Fibroblast of skin of back (primary cell): ENCODE results near the gene OGDHL.
"Not testable (repeated sequence)": the region's sequence is repeated elsewhere in the genome, so short reads cannot be mapped to it uniquely, and the experiment has no call there.

Source experiments
- DNase-seq: peaks from one replicate; pipeline ENCODE4 v3.0.0-alpha.2; 2013

Gene OGDHL

GRCh38 chr10:49756031-49756430 lies 6.1 kb downstream of the OGDHL start:
- DNase-seq, result no peak

GRCh38 chr10:49754951-49755350 lies 7.2 kb downstream of the OGDHL start:
- DNase-seq, result not testable (repeated sequence)

GRCh38 chr10:49752584-49752983 lies 9.5 kb downstream of the OGDHL start:
- no peak for DNase-seq

GRCh38 chr10:49751636-49752510 lies 10.2 kb downstream of the OGDHL start:
- no peak for DNase-seq

GRCh38 chr10:49751216-49751615 lies 10.9 kb downstream of the OGDHL start:
- DNase-seq, result no peak

GRCh38 chr10:49750546-49750945 lies 11.6 kb downstream of the OGDHL start:
- no peak for DNase-seq

- no peak for DNase-seq
Measured at GRCh38 chr10:49749556-49750491, 12.3 kb downstream of the OGDHL start.

GRCh38 chr10:49749144-49749543 lies 13.0 kb downstream of the OGDHL start:
- DNase-seq, result no peak

- DNase-seq, result no peak
Measured at GRCh38 chr10:49748006-49748405, 14.1 kb downstream of the OGDHL start.

GRCh38 chr10:49747303-49747646 lies 14.8 kb downstream of the OGDHL start:
- DNase-seq, result no peak

GRCh38 chr10:49746626-49747302 lies 15.4 kb downstream of the OGDHL start:
- DNase-seq, result no peak

- no peak for DNase-seq
Measured at GRCh38 chr10:49745756-49746155, 16.4 kb downstream of the OGDHL start.

- no peak for DNase-seq
Measured at GRCh38 chr10:49744924-49745605, 17.1 kb downstream of the OGDHL start.

- DNase-seq, result no peak
Measured at GRCh38 chr10:49744091-49744685, 17.9 kb downstream of the OGDHL start.

GRCh38 chr10:49743464-49744075 lies 18.6 kb downstream of the OGDHL start:
- no peak for DNase-seq

- no peak for DNase-seq
Measured at GRCh38 chr10:49742683-49743463, 19.2 kb downstream of the OGDHL start.

GRCh38 chr10:49741108-49741995 lies 20.8 kb downstream of the OGDHL start:
- DNase-seq, result no peak

- no peak for DNase-seq
Measured at GRCh38 chr10:49740346-49741107, 21.6 kb downstream of the OGDHL start.

GRCh38 chr10:49739426-49739825 lies 22.7 kb downstream of the OGDHL start:
- DNase-seq, result no peak
